HG02973 (cell line): Measurements from ENCODE around the gene CYP4V2.

ENCODE experiments used
- ATAC-seq: cut with Tn5 transposase; IDR thresholded peaks from one replicate; pipeline ENCODE4 v1.9.1; 2021; ENCODE audit warnings: moderate library complexity; ENCODE audit not compliant: unreplicated experiment

Gene CYP4V2

DNA sequence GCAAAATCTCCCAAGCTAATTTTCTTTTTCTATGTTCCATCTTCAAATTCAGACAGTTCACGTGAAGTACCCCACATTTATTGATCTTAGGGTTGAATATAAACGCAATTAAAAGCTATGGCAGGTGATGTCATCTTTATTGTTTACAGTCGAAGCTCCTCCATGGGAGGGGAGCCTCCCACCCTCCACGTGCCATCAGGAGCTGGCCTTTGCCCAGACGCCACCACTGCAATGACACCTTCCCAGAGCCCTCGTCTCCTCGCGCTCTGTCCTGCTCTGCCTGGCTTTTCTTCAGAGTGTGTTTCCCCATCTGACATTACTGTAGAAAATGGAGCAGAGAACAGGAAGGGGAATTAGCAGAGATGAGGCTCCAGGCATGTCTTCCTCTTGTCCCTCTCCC, 18.8 kb upstream of the CYP4V2 start:
- no peak for ATAC-seq

DNA sequence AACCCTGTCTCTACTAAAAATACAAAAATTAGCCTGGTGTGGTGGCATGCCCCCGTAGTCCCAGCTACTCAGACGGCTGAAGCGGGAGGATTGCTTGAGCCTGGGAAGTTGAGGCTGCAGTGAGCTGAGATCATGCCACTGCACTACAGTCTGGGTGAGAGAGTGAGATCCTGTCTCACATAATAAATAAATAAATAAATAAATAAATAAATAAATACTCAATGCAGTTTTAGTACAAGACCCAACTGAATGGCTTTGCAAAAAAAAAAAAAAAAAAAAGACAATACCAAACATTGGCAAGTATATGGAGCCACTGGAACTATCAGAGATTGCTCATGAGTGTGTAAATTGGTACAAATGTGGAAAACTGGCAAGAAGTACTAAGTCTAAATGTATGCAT, 3.3 kb upstream of the CYP4V2 start:
- no peak for ATAC-seq

DNA sequence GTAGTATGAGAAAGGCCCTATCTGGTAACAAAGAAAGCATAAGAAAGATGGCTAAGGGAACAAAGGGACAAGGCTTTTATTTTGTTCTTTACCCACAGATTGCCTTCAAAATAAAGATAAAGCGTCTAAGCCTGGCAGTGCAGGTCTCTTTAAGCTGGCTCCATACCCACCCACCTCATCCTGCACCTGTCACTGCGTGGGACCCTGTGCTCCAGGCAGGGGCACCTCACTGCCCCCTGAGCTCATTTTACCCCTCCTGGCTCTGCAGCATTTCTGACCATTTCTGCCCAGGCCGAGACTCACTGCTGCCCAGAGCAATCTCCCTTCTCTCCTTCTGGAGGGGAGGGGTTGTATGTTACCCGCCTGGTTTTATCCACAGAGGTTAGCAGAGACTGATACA, 1.7 kb upstream of the CYP4V2 start:
- ATAC-seq: no peak

DNA sequence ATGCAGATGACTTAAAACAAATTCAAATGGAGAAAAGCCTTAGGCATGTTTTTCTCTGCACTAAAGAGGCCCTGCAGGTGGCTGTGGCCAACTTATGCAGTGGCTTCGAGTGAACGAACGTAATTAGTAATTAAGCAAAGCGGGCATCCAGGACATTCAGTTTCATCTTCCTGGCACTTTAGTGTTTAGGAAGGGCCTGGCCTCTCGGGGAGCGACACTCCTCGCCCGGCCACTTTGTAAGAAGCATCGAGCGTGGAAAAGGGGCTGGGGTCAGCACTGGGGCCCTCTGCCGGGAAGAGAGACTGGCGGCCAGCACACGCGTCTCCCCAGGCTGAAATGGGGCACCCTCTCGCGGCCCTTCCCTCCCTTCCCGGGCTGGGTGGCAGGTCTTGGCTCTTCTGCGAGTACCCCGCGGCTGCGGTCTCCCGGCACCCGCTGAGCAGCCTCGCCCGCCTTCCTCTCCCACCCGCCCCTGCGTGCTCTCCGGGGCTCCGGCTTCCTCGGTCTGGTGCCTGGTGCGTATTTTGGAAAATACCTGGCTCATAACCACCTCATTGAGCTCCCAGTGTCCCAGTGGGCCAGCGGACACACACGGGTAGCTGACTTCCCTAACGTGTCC, 677 bp upstream of the CYP4V2 start:
- peak; percentile 26 for ATAC-seq

DNA sequence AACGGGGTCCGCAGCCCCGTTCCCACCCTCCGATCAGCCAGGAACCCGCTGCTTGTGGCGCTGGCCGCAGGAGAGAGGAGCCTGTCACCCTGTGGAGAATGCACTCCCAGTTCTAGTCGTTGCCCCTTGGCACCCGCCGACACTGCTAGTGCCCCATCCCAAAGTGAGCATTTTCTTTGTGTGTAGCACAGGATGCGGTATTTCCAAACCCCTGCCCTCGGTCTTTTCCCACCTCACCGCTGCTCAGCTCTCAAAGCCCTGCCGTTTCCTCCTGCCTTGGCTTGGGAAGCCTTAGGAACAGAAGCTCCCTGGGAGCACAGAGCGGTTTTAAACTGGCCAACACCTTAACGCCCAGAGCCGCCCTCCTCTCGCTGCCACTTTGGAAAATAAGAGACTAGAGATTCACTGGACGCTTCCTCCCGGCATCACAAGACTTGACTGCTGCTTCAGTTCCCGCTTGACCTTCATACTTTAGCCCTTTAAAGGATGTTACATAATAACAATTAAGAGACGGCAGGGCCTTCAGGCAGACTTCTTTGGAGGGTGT, 772 bp downstream of the CYP4V2 start:
- no peak for ATAC-seq

DNA sequence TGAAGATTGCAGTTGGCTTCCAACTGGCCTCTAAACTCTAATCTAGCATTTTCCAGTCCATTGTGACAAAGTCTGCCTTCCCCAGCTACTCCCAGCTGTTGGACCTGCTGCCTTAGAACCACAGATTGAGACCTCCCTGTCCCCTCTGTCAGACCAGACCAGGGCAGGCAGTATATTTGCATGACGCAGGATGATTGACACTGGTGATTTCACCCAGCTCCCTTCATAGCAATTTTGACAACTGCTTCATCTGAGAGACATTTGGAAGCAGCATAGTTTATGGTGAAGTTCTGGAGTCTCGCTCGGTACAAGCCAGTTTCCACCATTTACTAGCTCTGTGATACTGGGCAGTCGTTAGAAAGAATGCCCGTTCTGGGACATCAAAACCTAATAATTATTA, 2.5 kb downstream of the CYP4V2 start:
- ATAC-seq: no peak

DNA sequence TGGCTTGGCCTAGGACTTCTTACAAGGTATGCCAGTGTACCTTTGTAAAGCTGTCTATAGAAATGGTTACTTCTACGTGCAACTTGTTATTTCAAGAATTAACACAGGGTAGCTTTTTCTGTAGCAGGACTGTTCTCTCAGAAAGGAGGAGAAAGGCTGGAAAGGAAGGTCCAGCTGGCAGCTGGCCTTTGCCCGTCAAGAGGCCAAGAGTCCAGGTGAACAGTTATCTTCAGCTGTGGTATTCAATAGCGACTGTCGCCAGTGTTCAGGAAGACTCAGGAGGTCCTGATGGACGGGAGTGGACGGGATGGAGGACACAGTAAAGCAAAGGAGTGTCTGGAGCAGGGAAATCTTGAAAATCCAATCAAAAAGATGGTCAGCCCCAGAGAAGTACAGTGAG, 4.7 kb downstream of the CYP4V2 start:
- no peak for ATAC-seq

DNA sequence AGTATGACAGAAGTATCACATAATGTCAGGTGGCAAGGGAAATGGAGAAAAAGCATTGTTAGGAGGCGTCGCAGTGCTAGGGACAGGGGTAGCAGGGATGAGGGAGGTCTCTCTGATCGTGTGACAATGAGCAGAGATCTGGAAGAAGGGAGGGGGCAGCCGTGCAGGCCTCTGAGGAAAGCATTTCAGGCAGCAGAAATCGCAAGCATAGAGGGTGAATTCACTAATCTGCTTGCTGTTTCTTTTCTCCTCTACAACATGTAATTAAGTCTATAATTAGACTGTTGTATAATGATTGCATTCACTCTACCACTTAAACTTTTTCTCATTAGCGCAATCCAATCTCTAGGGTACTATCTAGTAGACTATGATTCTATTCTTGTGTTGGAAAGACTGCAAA, 9.1 kb downstream of the CYP4V2 start:
- no peak for ATAC-seq

DNA sequence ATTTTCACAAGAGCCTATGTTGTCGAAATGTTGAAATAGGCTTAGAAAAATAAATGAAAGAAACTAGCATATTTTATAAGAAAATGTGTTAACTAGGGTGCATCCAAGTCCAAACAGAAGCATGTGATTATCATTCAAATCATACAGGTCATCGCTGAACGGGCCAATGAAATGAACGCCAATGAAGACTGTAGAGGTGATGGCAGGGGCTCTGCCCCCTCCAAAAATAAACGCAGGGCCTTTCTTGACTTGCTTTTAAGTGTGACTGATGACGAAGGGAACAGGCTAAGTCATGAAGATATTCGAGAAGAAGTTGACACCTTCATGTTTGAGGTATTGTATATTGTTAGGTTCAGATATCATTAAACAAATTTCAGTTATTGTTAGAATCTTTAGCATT, 9.6 kb downstream of the CYP4V2 start:
- ATAC-seq: no peak

DNA sequence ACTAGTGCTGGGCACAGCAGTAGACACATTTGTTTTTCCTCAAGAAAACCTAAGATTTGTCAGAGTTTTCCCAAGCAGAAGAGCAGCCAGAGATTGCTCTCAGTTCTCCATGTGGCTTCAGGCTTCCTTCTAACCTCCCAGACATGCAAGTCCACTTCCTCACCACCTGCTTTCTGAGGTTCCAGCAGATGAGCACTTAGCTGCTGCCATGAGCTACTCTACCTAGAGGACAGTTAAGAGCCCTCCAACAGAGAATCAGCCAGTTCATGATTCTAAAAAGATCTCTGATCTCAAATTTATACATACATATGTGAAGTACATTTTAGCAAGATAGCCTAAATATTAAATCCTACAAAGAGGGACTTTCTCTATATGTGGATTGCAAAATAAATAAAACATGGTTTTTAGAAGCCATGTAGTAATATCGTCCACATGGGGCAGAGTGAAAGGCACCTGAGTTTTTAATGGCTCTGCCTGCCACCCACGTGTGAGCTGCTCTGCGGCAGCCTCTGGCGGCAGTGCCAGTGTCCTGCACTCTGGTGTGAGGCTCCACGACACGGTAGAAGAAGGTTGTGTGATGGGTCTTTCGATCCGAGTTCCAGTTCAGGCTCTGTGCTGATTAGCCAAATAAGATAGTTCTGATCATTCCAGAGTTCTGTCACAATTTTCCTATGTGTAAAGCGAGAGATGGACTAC, 10.3 kb downstream of the CYP4V2 start:
- ATAC-seq: peak; percentile 77

DNA sequence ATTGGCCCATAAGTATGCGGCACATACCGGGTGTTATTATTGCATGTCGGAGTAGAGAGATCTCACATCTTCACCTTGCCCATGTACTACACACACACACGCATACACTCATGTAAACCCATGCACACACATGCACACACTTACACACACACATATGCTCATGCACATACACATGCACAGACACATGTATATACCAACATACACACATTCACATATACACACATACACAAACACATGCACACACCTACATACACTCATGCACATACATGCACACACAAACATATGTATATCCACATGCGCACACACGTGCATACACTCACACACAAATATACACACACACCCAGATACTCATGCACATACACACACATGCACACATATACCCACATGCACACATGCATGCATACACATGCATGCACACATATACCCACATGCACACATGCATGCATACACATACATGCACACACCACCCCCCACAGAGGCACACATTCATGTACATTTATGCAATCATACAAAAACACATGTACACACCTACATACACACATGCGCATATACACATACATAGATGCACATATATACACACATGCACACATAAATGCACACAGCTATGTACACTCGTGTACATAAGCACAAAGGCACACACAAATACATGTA, 11.2 kb downstream of the CYP4V2 start:
- ATAC-seq: no peak

DNA sequence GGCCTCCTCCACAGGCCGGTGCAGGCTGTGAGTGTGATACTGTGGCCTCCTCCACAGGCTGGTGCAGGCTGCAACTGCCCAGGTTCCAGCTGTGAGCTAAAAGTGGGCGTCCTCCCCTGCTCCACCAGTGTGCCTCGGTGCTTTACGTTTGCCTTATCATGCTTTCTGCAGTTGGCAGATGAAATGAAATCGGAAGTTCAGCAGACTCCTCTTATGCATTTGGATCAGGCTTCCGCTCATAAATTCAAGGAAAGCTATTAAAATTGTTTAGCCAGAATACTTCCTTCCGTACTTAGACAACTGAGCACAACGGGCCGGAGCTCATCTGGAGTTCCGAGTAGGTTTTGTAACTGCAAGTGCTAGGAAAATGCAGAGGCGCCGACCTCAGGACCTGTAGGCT, 12.0 kb downstream of the CYP4V2 start:
- no peak for ATAC-seq

DNA sequence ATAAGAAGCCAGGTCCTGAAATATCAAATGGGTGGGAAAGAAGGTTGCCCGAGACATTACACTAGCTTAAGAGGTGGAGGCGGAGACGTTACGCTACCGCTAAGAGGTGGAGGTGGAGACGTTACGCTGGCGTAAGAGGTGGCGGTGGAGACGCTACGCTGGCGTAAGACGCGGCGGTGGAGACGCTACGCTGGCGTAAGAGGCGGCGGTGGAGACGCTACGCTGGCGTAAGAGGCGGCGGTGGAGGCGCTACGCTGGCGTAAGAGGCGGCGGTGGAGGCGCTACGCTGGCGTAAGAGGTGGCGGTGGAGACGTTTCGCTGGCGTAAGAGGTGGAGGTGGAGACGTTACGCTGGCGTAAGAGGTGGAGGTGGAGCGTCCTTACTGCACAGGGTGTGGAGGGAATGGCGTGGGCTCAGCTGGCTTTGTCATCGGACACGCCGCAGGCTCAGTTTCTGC, 12.8 kb downstream of the CYP4V2 start:
- no peak for ATAC-seq

DNA sequence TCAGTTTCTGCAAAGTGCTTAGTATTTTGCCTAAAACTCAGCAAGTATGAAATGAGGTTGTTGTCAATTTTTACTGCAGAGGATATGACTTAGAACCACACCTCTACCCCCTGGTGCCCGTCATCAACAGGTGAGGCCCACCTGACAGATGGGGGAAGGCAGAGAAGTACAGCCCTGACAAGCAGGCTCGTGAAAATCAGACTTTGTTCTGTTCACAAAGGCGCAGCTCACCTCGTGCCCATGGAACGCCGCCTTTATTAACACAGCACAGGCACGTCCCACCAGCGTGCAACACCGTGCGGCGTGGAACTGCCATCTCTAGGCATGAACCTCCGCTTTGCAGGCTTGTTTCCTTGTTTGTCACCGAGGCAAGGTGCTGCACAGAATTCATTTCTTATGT, 13.3 kb downstream of the CYP4V2 start:
- no peak for ATAC-seq

DNA sequence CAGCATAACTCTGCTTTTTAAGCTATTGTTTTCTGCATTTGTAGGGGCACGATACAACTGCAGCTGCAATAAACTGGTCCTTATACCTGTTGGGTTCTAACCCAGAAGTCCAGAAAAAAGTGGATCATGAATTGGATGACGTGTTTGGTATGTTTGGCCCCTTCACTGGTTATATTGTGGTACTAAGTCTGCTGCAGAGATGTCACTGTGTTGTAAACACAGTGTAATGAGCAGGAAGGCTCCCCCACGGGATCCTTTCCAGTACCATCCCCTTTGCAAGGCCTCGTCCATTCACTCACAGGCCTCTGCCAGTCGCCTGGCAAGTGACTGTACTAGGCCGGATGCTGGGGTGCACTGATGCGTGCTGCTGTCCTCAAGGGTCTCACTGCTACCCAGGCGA, 13.8 kb downstream of the CYP4V2 start:
- ATAC-seq: no peak

DNA sequence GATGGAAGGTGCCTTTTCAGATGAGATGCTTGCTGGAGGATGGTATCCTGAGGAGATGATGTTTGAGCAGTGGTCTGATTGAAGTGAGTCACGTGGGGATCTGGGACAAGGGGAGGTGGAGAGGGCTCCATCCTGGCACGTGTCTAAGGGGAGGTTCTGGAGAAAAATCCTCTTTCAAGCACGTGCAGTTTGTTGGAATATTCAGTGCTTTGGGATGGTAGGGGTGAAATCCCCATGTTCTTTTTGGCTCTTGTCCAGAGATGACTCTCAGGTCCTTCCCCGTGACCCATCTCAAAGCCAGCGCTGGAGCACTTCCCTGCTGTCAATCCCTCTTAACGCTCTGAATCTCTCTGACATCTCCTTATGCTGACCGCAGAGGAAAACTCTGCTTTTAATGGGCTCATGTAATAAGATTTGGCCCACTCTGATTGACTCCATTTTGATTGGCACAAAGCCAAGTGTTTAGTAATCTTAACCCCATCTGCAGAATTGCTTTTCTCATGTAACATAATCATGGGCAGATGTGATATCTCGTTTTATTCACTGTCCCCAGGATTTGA, 25.2 kb downstream of the CYP4V2 start:
- ATAC-seq: no peak

DNA sequence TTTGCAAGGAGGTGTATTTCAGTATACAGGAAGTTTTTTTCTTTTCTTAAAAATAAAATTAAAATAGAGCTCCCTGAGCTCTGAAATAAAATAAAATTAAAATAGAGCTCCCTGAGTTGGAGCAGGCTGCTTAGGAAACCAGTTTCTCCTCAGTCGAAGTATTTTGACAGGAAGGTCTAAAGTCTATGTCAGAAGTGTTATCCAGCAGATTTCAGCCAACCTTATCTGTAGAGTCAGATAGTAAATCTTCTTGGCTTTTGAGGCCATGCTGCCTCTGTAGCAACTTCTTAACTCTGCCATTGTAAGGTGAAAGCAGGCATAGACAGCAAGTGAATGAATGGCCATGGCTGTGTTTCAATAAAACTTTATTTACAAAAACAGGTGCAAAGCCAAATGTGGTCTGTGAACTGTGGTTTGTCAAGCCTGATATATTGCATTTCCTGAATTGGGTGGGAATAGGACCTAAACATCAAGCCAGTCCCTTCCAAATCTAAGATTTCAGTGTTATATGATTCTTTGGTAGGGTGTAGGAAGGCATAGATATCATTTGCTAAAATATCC, 26.4 kb downstream of the CYP4V2 start:
- no peak for ATAC-seq

DNA sequence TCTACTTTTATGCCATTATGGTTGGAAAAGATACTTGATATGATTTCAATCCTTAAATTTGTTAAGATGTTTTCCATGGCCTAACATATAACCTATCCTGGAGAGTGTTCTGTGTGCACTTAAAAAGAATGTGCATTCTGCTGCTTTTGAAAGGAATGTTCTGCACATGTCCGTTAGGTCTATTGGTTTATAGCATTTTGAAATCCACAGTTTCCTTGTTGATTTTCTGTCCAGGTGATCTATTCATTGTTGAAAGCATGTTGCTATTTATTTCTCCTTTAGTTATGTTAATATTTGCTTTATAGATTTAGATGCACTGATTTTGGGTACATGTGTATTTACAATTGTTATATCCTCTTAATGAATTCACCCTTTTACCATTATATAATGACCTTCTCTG, 30.3 kb downstream of the CYP4V2 start:
- no peak for ATAC-seq

DNA sequence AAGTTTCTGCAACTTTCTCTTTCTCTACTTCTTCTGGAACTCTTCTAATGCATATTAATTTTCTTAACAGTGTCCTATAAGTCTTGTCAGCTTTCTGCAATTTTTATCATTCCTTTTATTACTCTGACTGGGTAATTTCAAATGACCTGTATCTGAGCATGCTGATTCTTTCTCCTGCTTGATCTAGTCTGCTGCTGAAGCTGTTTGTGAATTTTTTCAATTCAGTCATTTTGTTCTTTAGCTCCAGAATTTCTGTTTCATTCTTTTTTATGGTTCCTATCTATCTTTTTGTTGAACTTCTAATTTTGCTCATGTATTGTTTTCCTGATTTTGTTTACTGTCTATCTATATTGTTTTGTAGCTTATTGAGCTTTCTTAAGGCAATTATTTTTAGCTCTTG, 34.5 kb downstream of the CYP4V2 start:
- no peak for ATAC-seq

DNA sequence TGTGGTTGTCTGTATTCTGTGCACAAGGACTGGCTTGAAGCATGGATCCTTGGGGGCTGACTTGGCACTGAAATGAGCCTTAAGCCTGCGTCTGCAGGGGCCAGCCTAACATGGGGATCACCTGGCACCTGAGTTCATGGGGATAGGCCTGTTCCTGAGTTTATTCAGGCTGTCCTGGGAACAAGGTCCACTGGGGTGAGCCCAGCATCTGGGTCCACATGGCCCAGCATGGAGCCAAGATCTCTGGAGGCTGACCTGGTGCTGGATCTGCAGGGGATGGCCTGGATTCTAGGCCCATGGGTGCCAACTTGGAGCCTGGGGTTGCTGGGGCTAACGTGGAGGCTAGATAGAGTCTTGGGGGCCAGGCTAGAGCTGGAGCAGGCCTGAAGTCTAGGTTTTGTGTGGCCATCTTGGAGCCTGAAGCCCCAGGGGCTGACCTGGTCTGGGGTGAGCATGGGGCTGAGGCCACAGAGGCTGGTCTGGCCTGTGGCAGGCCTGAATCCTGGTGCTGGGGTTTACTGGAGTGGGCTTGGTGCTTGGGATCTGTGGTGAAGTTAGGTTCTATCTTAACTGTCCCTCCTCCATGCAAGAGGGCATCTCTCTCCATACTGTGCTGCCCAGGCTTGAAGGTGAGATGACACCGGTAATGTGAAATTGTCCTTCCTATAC, 35.3 kb downstream of the CYP4V2 start:
- ATAC-seq: no peak

DNA sequence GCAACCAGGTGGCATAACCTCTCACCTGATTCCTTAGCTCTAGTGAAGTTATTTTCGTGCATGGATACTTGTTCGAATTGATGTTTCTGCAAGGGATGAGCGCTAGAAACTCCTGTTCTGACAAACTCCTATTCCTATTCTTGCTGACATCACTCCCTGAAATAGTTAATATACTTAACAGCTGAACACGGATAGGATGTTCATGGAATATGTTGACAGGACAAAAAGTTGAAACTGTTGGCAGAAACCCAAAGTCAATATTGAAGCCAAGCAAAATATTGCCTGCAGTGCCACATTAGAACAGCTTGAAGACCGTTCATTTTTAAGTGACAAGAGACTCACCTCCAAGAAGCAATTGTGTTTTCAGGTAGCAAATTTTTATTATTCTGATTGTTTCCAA, 35.9 kb downstream of the CYP4V2 start, which contains the start of gene KLKB1:
KLKB1 (plus strand) TSS at position 287 of the 400 bp plus-strand sequence. CDS start 689 bp downstream, outside the sequence.
- no peak for ATAC-seq
